ENCODE data around the gene CFAP20DC.
"Not testable (repeated sequence)": the region's sequence is repeated elsewhere in the genome, so short reads cannot be mapped to it uniquely, and the experiment has no call there.

Gene CFAP20DC

GRCh38 chr3:58751235-58751634 is 298.6 kb downstream of the CFAP20DC start:
- no peak for DNase-seq (ENCODE audit: low spot score)
- FAIRE-seq, result no peak

DNA sequence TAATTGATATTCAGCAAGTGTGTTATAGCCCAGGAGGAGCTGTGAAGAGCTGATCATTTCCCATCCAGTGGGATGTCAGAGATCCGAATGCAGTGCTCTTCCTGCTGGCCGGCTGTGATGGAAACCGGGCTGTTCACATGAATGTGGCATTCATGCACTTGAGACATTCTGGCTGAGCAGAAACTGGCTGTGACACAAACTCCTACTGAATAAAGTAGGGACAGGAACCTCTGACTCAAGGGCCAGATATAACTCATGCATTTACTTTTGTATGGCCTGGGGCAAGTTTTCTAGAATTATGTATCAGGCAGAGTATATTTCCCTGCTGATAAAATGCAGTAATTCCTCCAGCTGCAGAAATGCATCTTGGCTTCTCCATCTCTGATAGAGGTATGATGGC is 299.9 kb downstream of the CFAP20DC start:
- no peak for DNase-seq (ENCODE audit: low spot score)
- no peak for FAIRE-seq

GRCh38 chr3:58748024-58748423 is 301.8 kb downstream of the CFAP20DC start:
- no peak for FAIRE-seq
- no peak for DNase-seq (ENCODE audit: low spot score)

DNA sequence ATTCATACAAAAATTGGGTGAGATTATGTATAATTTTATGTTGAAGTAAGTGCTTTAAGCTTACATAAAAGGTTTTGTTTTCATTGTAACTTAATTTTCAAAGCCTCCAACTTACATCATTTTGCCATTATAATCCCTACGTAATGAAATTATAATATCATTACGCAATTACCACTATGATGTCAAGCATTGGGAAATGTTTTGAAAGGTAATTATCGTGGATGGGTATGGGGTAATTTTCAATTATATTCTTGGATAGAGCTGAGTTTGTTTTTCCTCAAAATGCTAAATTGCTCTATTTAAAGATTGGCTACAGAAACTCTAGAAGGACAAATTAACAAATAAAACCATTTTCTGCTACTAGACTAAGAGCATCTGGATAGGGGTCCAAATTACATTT is 303.1 kb downstream of the CFAP20DC start:
- FAIRE-seq (no peak), DNase-seq (ENCODE audit: low spot score) (no peak)

- DNase-seq (ENCODE audit: low spot score) (no peak), FAIRE-seq (no peak)
Measured at GRCh38 chr3:58743296-58743695, 306.5 kb downstream of the CFAP20DC start.

GRCh38 chr3:58742239-58742638 is 307.6 kb downstream of the CFAP20DC start:
- DNase-seq (ENCODE audit: low spot score), result no peak
- no peak for FAIRE-seq

- DNase-seq (ENCODE audit: low spot score) (no peak), FAIRE-seq (no peak)
Measured at GRCh38 chr3:58737644-58738043, 312.2 kb downstream of the CFAP20DC start.

- FAIRE-seq (no peak), DNase-seq (ENCODE audit: low spot score) (no peak)
Measured at GRCh38 chr3:58731673-58732072, 318.2 kb downstream of the CFAP20DC start.

DNA sequence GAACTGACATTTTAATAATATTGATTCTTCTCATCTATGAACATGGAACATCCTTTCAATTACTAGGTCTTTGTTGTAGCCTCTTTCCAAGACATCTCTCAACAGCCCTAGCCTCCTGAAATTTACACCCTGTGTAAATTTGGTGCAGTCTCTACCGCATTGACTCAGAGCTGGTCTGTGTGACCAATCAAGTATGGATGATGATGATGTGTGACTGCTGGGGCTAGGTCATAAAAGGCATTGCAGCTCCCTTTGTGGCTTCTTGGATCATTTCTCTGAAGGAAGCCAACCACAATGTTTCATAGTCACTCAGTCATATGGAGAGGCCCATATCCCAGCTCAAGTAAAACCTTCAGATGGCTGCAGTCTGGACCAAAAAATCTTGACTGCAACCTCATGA is 321.1 kb downstream of the CFAP20DC start:
- DNase-seq (ENCODE audit: low spot score) (no peak), FAIRE-seq (no peak)

- DNase-seq (ENCODE audit: low spot score), result no peak
- FAIRE-seq, result no peak
Measured at GRCh38 chr3:58725326-58725853, 324.4 kb downstream of the CFAP20DC start.

DNA sequence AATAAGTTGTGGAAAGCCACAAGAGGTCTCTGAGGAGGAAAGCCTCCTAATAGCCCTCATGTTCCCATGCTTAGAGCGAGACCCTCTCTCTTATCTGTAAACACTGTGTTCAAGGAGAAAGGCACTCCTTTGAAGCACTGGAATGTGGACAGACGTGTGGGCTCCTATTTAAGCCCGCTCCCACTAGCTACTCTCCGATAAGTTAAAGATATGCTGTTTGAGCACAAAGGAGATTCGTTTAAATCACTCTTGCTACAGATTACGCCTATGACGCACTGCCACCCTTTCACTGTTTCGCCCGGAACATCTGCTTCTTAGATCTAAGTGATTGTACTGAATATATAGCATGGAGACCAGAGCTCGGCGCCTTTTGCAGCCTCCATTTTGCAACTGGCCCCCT is 325.5 kb downstream of the CFAP20DC start:
- FAIRE-seq (no peak), DNase-seq (ENCODE audit: low spot score) (no peak)

GRCh38 chr3:58723173-58723572 is 326.7 kb downstream of the CFAP20DC start:
- DNase-seq (ENCODE audit: low spot score) (no peak), FAIRE-seq (no peak)

- DNase-seq (ENCODE audit: low spot score) (no peak), FAIRE-seq (no peak)
Measured at GRCh38 chr3:58722561-58722960, 327.3 kb downstream of the CFAP20DC start.

GRCh38 chr3:58720526-58720925 is 329.3 kb downstream of the CFAP20DC start:
- FAIRE-seq, result no peak
- DNase-seq (ENCODE audit: low spot score), result no peak

DNA sequence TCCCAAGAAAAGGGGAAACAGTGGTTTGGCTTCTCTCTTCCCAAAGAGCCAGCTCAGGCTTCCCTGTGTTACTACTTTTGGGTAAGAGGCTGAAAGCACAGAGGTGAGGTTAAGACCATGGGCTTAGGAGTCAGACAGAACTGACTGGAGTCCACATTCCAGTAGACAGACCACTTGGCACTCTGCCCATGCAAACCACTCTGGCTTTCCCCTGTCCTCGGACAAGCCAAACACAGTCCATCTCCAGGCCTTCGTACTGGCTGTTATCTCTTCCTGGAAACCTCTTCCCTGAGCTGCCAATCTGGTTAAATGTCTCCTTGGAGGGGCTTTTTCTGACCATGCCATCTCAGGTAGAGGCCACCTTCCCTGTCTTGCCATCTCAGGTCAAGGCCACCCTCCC is 330.1 kb downstream of the CFAP20DC start:
- DNase-seq (ENCODE audit: low spot score) (no peak), FAIRE-seq (no peak)

DNA sequence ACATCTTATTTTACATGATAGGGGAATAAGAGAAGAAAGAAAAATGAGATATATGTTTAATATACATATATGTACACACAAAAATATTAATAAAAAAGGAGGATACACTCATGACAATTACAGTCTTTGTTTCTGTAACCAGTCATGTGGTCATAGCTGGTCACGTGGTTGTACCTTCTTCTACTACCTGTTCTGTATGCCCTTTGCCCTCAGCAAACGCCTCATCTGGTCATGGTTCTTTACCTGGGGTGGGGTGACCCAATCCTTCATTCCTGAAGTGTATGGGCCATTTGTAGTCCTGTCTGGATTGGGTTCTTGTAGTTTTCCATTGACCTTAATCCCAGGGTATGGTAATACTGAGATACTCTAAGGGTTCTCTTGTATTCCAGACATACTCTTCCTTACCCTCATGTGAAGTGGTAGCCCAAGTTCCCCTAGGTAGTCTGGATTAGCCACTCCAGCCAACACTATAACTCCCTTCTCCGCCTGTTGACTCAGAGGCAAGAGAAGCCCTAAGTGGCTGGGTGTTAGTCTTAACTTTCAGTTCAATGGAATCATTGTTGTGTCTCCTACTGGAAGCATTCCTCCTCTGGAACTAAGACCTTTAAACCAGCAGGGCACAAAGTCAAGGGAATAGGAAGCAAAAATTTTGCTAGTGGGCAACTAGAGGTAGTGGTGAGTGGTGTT is 336.0 kb downstream of the CFAP20DC start:
- no peak for FAIRE-seq
- no peak for DNase-seq (ENCODE audit: low spot score)

GRCh38 chr3:58711871-58712270 is 338.0 kb downstream of the CFAP20DC start:
- no peak for DNase-seq (ENCODE audit: low spot score)
- no peak for FAIRE-seq

- FAIRE-seq; DNase-seq (ENCODE audit: low spot score): not testable (repeated sequence)
Measured at GRCh38 chr3:58708983-58709382, 340.8 kb downstream of the CFAP20DC start.

DNA sequence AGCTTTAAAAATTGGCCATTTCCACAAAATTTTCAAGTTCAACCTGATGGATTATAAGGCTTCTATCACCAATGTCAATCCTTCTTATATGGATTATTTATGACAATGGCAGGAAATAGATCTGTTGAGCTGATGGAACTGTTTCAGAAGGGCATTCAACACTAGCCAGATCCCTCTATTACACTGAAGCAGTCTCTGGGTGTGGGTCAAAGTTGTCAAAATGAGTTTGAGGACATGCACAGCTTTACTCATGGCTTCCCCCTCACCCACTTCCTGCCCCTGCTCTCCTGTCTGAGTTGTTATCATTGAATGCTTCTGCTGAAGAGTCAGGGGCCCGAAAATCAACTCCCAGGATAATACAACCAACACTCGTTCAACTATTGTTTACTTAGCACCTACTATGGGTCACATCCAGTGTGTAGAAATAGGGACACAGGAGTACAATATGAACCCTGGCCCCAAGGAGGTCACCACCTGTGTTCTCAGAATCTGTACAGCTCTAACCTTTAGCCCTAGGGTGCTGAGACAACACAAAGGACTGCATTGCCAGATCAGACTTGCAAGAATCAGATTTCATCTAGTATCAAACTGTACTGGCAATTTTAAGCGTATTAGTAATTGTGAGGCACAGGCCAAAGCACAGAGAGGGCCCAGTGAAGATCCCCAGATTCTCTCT is 341.6 kb downstream of the CFAP20DC start:
- FAIRE-seq (no peak), DNase-seq (ENCODE audit: low spot score) (no peak)

GRCh38 chr3:58707390-58707930 is 342.4 kb downstream of the CFAP20DC start:
- no peak for FAIRE-seq
- no peak for DNase-seq (ENCODE audit: low spot score)

DNA sequence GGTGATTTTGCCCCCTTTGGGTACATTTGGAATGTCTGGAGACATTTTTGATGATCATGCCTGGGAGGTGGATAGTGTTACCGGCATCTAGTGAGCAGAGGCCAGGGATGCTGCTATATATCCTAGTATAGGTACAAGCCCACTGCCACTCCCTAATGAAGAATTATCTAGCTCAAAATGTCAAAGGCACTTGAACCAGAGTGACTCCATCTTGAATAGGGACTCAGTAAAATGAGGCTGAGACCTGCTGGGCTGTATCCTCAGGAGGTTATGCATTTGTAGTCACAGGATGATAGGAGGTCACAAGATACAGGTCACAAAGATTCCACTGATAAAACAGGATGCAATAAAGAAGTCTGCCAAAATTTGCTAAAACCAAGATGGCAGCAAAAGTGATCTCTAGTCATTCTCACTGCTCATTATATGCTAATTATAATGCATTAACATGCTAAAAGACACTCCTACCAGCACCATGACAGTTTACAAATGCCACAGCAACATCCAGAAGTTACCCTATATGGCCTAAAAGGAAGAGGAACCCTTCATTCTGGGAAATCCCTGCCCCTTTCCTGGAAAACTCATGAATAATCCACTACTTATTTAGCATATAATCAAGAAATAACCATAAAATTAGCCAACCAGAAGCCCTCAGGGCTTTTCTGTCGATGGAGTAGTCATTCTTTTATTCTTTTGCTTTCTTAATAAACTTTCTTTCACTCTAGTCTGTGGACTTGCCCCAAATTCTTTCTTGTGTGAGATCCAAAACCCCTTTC is 343.2 kb downstream of the CFAP20DC start:
- no peak for FAIRE-seq
- no peak for DNase-seq (ENCODE audit: low spot score)

DNA sequence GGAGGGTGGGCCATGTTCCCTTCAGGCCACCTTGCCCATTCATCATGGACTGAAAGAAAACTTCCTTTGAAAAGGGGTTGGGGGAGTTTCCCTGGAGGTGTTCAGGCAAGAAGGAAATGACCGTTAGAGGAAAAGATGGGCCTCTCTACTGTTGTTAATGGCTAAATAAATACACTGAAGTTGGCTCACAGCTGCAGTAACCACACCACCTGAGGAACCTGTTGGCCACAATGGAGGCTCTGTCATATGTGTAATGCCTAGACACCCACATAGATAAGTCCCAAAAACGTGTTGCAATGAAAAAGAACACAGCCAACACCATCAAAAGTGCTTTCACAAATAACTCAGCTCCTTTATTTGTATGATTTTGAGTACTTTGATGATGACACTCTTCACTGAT is 345.1 kb downstream of the CFAP20DC start:
- DNase-seq (ENCODE audit: low spot score) (no peak), FAIRE-seq (no peak)

All from RCC 7860 (cell line).